Gastroesophageal sphincter (tissue), 4 donors: ENCODE data around the gene CFAP90. TPM values are rescaled to one million over a fixed set of nuclear protein-coding genes. Genes with fewer than 3 reads are reported as not detected.

Experiments used
- ATAC-seq: fragments of 150-250 bp; one replicate; pipeline ENCODE4 v1.9.1; 2016; ENCODE audit warnings: mild to moderate bottlenecking, moderate library complexity
- H3K27ac ChIP-seq, 4 donors: fragments of 200-600 bp; sonication (generic) in 3 of 4; 1 replicate in 3 of 4; 2 replicates in 1 of 4; pipeline ENCODE4 v1.5.1; 2016 to 2019
- H3K27me3 ChIP-seq: fragments of 200-600 bp; sonication (generic); one replicate; pipeline ENCODE4 v1.5.1; 2019
- H3K36me3 ChIP-seq, 2 donors: fragments of 200-600 bp; sonication (generic); one replicate each; pipeline ENCODE4 v1.5.1; 2019; ENCODE audit warnings: control low read depth in 1 of 2
- H3K4me1 ChIP-seq, 3 donors: fragments of 200-600 bp; sonication (generic); 1 replicate in 2 of 3; 2 replicates in 1 of 3; pipeline ENCODE4 v1.5.1; 2016 to 2019; ENCODE audit warnings: control low read depth in 2 of 3
- H3K4me3 ChIP-seq, 2 donors: fragments of 200-600 bp; sonication (generic); one replicate each; pipeline ENCODE4 v1.5.1; 2019; ENCODE audit warnings: mild to moderate bottlenecking in 1 of 2, moderate library complexity in 1 of 2
- H3K9me3 ChIP-seq, 3 donors: fragments of 200-600 bp; sonication (generic); one replicate each; pipeline ENCODE4 v1.5.1; 2017 to 2019; ENCODE audit warnings: control low read depth in 2 of 3
- EP300 ChIP-seq: sonication (generic); formaldehyde crosslinking; IDR thresholded peaks from one replicate; pipeline ENCODE4 v1.6.1; 2017; ENCODE audit warnings: antibody characterized with exemption, mild to moderate bottlenecking
- POLR2A ChIP-seq, 2 donors: fragments of 450-650 bp; IDR thresholded peaks; one replicate each; pipeline ENCODE4 v1.6.1; 2017; ENCODE audit warnings: antibody characterized with exemption in 2 of 2, mild to moderate bottlenecking in 2 of 2, moderate library complexity in 1 of 2
- POLR2AphosphoS5 ChIP-seq: sonication (generic); formaldehyde crosslinking; IDR thresholded peaks from one replicate; pipeline ENCODE4 v1.6.1; 2017; ENCODE audit warnings: antibody characterized with exemption
- WGBS, 2 donors: methylation state at CpG; one replicate each; pipeline ENCODE4 v1.1.5; 2018; ENCODE audit warnings: low coverage in 1 of 2; 5-methylcytosine and 5-hydroxymethylcytosine counted together
- total RNA-seq, 4 donors: library from RNA; depleted of rRNA; stranded (reverse); fragments of >200 nt; gene quantifications; one replicate each; pipeline ENCODE4 v1.1.0, GENCODE V29; 2016
- TF ChIP-seq, protein P1 (sequence below), 4 experiments: fragments of 200-600 bp in 2 of 4; fragments of 450-650 bp in 2 of 4; sonication (generic) in 1 of 4; IDR thresholded peaks; one replicate each; pipeline ENCODE4 v1.5.1; 2017 to 2019; ENCODE audit warnings: antibody characterized with exemption in 4 of 4, mild to moderate bottlenecking in 2 of 4, moderate library complexity in 2 of 4

Gene CFAP90
- total RNA-seq, 4 donors from 2014 or later: 0.54 TPM; not detected in 3

DNA sequence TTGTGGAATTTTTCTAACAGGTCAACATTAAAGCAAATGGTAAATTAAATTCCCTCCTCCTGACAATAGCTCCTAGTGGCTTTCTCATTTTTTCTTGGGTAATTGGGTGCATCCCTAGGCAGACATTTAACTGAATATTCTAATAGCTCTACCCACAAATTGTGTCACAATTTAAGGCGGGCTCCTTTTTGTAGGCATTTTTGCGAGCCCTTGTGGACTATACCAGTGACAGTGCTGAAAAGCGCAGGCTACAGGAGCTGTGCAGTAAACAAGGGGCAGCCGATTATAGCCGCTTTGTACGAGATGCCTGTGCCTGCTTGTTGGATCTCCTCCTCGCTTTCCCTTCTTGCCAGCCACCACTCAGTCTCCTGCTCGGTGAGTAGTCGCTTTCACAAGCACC is 38.0 kb upstream of the CFAP90 start:
- WGBS, 2 donors: 86 to 89% methylated on average over 1 to 9 of the region's 9 CpGs
- no peak overlapping the region for H3K4me3 ChIP-seq
- H3K9me3 ChIP-seq: no peaks in the 10 kb centered on the region
- H3K36me3 ChIP-seq: peaks cover 7 to 92% of the 10 kb centered on the region in 2 donors
- no peak overlapping the region for H3K27ac ChIP-seq
- no peak for ATAC-seq
- no peaks in the 10 kb centered on the region for H3K4me1 ChIP-seq
- H3K27me3 ChIP-seq: no peaks in the 10 kb centered on the region
- TF ChIP-seq EP300 (no peak), POLR2AphosphoS5 (no peak), POLR2A (IDR thresholded peaks at IDR 0.05) (no peak)
- TF ChIP-seq, protein P1, sequence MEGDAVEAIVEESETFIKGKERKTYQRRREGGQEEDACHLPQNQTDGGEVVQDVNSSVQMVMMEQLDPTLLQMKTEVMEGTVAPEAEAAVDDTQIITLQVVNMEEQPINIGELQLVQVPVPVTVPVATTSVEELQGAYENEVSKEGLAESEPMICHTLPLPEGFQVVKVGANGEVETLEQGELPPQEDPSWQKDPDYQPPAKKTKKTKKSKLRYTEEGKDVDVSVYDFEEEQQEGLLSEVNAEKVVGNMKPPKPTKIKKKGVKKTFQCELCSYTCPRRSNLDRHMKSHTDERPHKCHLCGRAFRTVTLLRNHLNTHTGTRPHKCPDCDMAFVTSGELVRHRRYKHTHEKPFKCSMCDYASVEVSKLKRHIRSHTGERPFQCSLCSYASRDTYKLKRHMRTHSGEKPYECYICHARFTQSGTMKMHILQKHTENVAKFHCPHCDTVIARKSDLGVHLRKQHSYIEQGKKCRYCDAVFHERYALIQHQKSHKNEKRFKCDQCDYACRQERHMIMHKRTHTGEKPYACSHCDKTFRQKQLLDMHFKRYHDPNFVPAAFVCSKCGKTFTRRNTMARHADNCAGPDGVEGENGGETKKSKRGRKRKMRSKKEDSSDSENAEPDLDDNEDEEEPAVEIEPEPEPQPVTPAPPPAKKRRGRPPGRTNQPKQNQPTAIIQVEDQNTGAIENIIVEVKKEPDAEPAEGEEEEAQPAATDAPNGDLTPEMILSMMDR (IDR thresholded peaks at IDR 0.05): no peak

DNA sequence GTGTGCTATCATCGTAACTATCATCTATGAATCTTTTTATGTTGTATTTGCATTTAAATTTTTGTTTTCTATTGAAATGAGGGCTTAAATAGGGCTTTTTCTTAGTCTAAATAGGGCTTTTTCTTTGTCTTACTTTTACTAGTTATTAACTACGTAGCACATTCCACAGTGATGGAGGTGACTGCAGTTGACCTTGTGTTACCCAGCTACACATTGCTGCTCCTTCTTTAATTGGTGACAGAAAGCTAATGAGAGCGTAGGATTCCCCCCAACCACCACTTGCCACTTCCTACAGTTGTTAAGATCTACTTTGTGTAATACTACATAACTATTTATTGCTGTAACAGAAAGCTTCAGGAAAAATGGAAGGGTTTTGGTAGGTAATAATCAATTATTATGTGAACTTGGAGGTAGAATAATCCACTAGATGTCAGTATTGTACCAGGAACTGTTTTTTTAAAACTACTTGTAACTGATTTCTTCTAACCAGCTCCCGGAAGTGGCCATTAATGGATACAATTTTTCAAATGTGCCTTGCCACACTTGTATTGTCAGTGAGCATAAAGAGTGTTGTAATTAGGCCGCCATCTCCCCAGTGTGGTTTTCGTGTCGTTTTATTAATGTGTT is 36.0 kb upstream of the CFAP90 start:
- H3K4me3 ChIP-seq: no peak overlapping the region
- H3K4me1 ChIP-seq: no peaks in the 10 kb centered on the region
- no peaks in the 10 kb centered on the region for H3K27me3 ChIP-seq
- 55 to 69% methylated on average over 7 of the region's 7 CpGs for WGBS, 2 donors
- TF ChIP-seq EP300: no peak
- TF ChIP-seq, protein P1 (IDR thresholded peaks at IDR 0.05): peak in 3 of 4 experiments; percentile 42 to 59 (median 45)
- H3K36me3 ChIP-seq: peaks cover 0 to 92% of the 10 kb centered on the region in 2 donors
- H3K9me3 ChIP-seq: no peaks in the 10 kb centered on the region
- no peak for ATAC-seq
- H3K27ac ChIP-seq: no peak overlapping the region

DNA sequence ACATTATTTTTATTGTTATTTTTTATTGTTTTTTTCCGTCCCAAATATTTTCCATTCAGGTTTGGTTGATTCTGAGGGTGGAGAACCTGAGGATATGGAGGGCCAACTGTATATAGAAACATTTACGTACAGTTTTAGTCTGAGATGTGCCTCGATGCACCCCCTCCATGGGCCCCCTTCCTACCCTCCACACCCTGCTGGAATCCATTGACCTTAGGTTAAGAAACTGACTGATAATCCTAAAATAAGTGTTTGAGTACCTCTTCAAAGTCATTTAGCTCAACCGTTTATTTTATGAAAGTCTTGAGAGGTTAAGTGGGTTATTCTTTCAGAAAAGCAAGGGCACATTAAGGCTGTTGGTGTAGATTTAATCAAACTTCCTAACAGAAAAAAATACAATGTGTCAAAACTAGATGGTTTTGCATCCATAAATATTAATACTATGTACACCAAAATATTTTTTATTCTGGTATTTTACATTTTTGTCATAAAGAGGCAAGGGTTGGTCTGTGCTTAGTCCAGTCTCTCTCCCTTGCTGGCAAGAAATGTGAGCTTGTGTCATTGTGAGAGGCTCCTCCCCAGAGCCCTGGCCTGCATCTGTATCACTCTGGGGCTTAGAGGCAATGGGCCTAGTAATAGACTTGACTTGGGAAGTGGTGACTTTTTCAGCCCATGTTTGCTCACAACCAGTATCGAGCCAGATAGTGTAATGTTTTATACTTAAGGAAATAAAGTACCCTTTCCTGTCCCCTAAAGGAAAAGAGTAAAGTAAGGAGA is 33.7 kb upstream of the CFAP90 start:
- H3K4me3 ChIP-seq: no peak overlapping the region
- ATAC-seq: no peak
- H3K4me1 ChIP-seq: no peaks in the 10 kb centered on the region
- no peaks in the 10 kb centered on the region for H3K27me3 ChIP-seq
- no peak overlapping the region for H3K27ac ChIP-seq
- H3K9me3 ChIP-seq: no peaks in the 10 kb centered on the region
- TF ChIP-seq POLR2AphosphoS5: no peak
- no peak for TF ChIP-seq EP300
- TF ChIP-seq, protein P1 (IDR thresholded peaks at IDR 0.05): no peak
- TF ChIP-seq POLR2A (IDR thresholded peaks at IDR 0.05): no peak
- H3K36me3 ChIP-seq: peaks cover 0 to 93% of the 10 kb centered on the region in 2 donors
- WGBS, 2 donors: 53 to 60% methylated on average over 4 to 5 of the region's 5 CpGs

DNA sequence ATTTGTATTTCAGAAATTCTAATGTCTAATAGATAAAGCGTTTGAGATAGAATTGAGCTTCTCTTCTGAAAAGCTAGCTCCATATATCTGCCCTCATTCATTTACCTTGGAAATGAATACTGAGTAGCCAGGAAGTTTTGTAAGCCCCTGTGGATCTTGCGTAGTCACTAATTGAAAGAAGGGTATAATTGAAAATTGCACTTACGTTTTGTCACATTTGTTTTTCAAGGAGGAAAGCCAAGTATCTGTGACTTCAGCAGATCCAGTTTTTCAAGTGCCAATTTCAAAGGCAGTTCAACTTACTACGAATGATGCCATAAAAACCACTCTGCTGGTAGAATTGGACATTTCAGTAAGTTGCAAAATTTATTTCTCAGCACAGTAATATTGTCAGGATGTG is 32.0 kb upstream of the CFAP90 start:
- no peak for TF ChIP-seq POLR2A (IDR thresholded peaks at IDR 0.05)
- TF ChIP-seq, protein P1 (IDR thresholded peaks at IDR 0.05): no peak
- TF ChIP-seq EP300: no peak
- no peak for TF ChIP-seq POLR2AphosphoS5
- H3K4me1 ChIP-seq: no peaks in the 10 kb centered on the region
- WGBS, 2 donors: 86 to 89% methylated on average over 4 of the region's 4 CpGs
- H3K36me3 ChIP-seq: peaks cover 3 to 95% of the 10 kb centered on the region in 2 donors
- H3K27me3 ChIP-seq: no peaks in the 10 kb centered on the region
- no peak overlapping the region for H3K27ac ChIP-seq
- ATAC-seq: no peak
- H3K9me3 ChIP-seq: no peaks in the 10 kb centered on the region
- no peak overlapping the region for H3K4me3 ChIP-seq

DNA sequence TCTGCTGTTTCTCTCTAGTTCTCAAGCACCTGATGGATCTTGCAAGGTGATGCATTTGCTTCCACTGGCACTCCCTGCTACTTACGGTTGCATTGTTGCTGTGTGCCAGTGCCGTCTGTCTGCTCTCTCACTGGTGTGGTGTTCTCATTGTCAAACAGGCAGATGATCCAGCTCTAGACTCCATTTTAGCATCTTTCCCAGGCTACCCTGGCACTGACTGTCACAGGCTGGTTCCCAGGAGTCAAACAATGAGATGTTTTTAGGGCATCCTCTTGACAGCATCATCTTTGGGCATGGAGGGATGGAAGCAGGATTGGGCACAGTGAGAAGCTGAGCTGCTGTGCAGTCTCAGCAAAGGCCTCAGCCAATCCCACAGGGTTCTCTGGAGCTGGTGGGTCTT is 30.9 kb upstream of the CFAP90 start:
- Histone ChIP-seq H3K4me3 (no peak overlapping the region), H3K27me3 (no peaks in the 10 kb centered on the region), H3K27ac (no peak overlapping the region), H3K36me3 (peaks cover 6 to 99% of the 10 kb centered on the region in 2 donors), H3K9me3 (no peaks in the 10 kb centered on the region), H3K4me1 (no peaks in the 10 kb centered on the region)
- WGBS, 2 donors: 94 to 100% methylated on average over 1 to 2 of the region's 2 CpGs
- TF ChIP-seq, protein P1 (IDR thresholded peaks at IDR 0.05): no peak
- no peak for TF ChIP-seq POLR2AphosphoS5
- TF ChIP-seq POLR2A (IDR thresholded peaks at IDR 0.05): no peak
- TF ChIP-seq EP300: no peak
- ATAC-seq: no peak
